ENCODE data around the gene LSR.
A peak's percentile ranks its signal among the peaks of the same experiment; 100 is the strongest.

LSR gene

DNA sequence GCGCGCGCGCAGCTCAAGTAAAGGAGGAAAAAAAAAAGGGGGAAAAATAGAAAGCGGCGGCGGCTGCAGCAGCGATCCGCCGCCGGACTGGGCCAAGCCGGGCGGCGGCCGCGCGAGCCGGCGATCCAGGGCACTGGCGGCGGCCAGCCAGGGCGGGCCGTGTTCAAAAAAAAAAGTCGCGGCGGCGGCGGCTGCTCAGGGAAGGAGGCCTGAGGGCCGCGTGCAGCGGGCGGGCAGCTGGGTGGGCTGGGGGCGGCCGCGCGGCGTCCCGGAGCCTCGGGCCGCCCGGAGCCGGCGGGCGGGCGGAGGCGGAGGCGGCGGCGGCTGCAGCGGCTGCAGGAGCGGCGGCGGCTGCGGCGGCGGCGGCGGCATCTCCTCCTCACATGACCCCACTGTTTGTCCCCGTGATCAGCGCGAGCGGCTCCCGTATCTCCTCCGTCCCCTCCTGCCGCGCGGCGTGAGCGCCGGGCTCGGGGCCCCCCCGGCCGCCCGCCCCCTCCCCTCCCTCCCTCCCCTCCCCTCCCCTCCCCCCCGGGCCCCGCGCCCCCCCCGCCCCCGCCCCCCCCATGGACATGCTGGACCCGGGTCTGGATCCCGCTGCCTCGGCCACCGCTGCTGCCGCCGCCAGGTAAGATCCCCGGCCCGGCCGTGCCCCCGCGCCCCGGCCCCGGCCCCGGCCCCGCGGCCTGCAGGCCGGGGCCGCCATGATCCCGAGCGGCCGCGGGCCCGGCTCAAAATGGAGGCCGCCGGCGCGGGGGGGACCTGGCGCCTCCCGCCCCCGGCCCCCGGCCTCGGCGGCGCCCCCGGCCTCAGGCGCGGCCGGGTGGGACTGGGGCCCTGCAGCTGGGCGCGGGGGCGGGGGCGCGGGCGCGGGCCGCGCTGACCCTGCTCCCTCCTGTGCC, 20.0 kb downstream of the LSR start, which contains the start of gene USF2:
USF2 (plus strand) TSS at position 427 of the 902 bp plus-strand sequence; CDS start at position 567, 140 bp downstream.
- POLR2A ChIA-PET = interaction anchor here (1.1 to 1.6 kb wide), 3 partner anchors 60 to 114 kb away, joined by 3 to 5 read pairs (median 4); partner anchors contain the start of genes CD22 and FFAR1
- no peaks in the 10 kb centered on the region for H3K9me3 ChIP-seq (ENCODE audit: control extremely low read depth in 1 of 5, control insufficient read depth in 4 of 5, insufficient read depth in 2 of 5, low read depth in 1 of 5, low read length in 4 of 5)
- H3K4me1 ChIP-seq (ENCODE audit: control extremely low read depth in 1 of 4, control insufficient read depth in 4 of 4, insufficient read depth in 4 of 4, low read length in 3 of 4) = peaks cover 16 to 74% (median 59%) of the 10 kb centered on the region in 4 experiments
- CTCF ChIA-PET = interaction anchor here (0.6 to 2.5 kb wide), 4 partner anchors 11 to 200 kb away, joined by 3 to 9 read pairs (median 3); no protein-coding TSS in a partner anchor
- peak; percentile 72 to 90 (median 84) for DNase-seq
- no peaks in the 10 kb centered on the region for H3K27me3 ChIP-seq (replicated peaks in 2 of 5; ENCODE audit: control insufficient read depth in 4 of 5, insufficient read depth in 5 of 5, low read length in 4 of 5)
- peaks cover 2 to 37% (median 20%) of the 10 kb centered on the region in 4 experiments for H3K36me3 ChIP-seq (ENCODE audit: control insufficient read depth in 4 of 4, insufficient read depth in 4 of 4, low read length in 3 of 4)
- peak within 1 kb of the TSS; percentile 70 to 90 for H3K27ac ChIP-seq (ENCODE audit: insufficient read depth in 1 of 2, low read depth in 1 of 2, low read length in 2 of 2, poor library complexity in 1 of 2, severe bottlenecking in 2 of 2)
- peak within 1 kb of the TSS; percentile 70 to 91 (median 85) for H3K4me3 ChIP-seq (ENCODE audit: control insufficient read depth in 1 of 7, extremely low read depth in 1 of 7, insufficient read depth in 4 of 7, low read depth in 2 of 7, low read length in 6 of 7)
- WGBS (ENCODE audit: insufficient coverage) = under 1% methylated on average over 64 of the region's 126 CpGs

DNA sequence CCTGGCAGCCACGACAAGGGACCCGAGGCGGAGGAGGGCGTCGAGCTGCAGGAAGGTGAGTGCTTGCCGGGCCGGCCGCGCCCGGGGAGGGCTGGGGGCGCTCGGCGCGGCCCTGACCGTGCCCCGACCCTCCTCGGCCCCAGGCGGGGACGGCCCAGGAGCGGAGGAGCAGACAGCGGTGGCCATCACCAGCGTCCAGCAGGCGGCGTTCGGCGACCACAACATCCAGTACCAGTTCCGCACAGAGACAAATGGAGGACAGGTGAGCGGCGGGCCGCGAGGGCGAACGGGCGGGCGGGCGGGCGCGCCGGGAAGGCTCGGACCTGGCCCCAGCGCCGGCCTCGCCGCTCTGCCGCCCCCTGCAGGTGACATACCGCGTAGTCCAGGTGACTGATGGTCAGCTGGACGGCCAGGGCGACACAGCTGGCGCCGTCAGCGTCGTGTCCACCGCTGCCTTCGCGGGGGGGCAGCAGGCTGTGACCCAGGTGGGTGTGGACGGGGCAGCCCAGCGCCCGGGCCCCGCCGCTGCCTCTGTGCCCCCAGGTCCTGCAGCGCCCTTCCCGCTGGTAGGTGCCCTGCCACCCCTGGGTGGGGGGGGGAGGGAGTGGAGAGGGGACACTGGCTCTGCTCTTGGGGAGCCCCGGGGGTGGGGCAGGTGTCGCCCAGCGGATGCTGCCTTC, 20.8 kb downstream of the LSR start:
- WGBS (ENCODE audit: insufficient coverage) = under 1% methylated on average over 19 of the region's 66 CpGs
- H3K9me3 ChIP-seq (ENCODE audit: control extremely low read depth in 1 of 5, control insufficient read depth in 4 of 5, insufficient read depth in 2 of 5, low read depth in 1 of 5, low read length in 4 of 5) = no peaks in the 10 kb centered on the region
- H3K4me1 ChIP-seq (ENCODE audit: control extremely low read depth in 1 of 4, control insufficient read depth in 4 of 4, insufficient read depth in 4 of 4, low read length in 3 of 4) = peaks cover 10 to 68% (median 55%) of the 10 kb centered on the region in 4 experiments
- no peaks in the 10 kb centered on the region for H3K27me3 ChIP-seq (replicated peaks in 2 of 5; ENCODE audit: control insufficient read depth in 4 of 5, insufficient read depth in 5 of 5, low read length in 4 of 5)
- H3K36me3 ChIP-seq (ENCODE audit: control insufficient read depth in 4 of 4, insufficient read depth in 4 of 4, low read length in 3 of 4) = peaks cover 7 to 45% (median 28%) of the 10 kb centered on the region in 4 experiments
- peak overlapping the region; percentile 33 to 49 for H3K27ac ChIP-seq (ENCODE audit: insufficient read depth in 1 of 2, low read depth in 1 of 2, low read length in 2 of 2, poor library complexity in 1 of 2, severe bottlenecking in 2 of 2)
- POLR2A ChIA-PET = interaction anchor here (1.1 to 1.6 kb wide), 3 partner anchors 59 to 114 kb away, joined by 3 to 5 read pairs (median 4); partner anchors contain the start of genes CD22 and FFAR1
- DNase-seq = peak; percentile 83 to 90 (median 87)
- CTCF ChIA-PET = interaction anchor here (0.7 to 2.5 kb wide), 5 partner anchors 11 to 197 kb away, joined by 3 to 9 read pairs (median 3); partner anchors contain the start of gene CD22
- peak overlapping the region; percentile 56 to 88 (median 74) for H3K4me3 ChIP-seq (ENCODE audit: control insufficient read depth in 1 of 7, extremely low read depth in 1 of 7, insufficient read depth in 4 of 7, low read depth in 2 of 7, low read length in 6 of 7)

DNA sequence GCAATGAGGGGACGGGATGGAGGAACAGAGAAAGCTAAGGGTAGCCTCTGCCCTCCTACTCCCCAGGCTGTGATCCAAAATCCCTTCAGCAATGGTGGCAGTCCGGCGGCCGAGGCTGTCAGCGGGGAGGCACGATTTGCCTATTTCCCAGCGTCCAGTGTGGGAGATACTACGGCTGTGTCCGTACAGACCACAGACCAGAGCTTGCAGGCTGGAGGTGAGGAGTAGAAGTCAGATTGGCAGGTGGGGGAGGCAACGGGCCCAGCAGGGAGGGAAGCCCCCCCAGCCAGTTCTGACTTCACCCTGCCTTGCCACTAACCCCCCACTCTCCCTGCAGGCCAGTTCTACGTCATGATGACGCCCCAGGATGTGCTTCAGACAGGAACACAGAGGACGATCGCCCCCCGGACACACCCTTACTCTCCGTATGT, 21.6 kb downstream of the LSR start:
- Histone ChIP-seq H3K9me3 (ENCODE audit: control extremely low read depth in 1 of 5, control insufficient read depth in 4 of 5, insufficient read depth in 2 of 5, low read depth in 1 of 5, low read length in 4 of 5) (no peaks in the 10 kb centered on the region), H3K4me1 (ENCODE audit: control extremely low read depth in 1 of 4, control insufficient read depth in 4 of 4, insufficient read depth in 4 of 4, low read length in 3 of 4) (peaks cover 2 to 60% (median 48%) of the 10 kb centered on the region in 4 experiments), H3K36me3 (ENCODE audit: control insufficient read depth in 4 of 4, insufficient read depth in 4 of 4, low read length in 3 of 4) (peaks cover 7 to 52% (median 31%) of the 10 kb centered on the region in 4 experiments), H3K27ac (ENCODE audit: insufficient read depth in 1 of 2, low read depth in 1 of 2, low read length in 2 of 2, poor library complexity in 1 of 2, severe bottlenecking in 2 of 2) (no peak overlapping the region), H3K4me3 (ENCODE audit: control insufficient read depth in 1 of 7, extremely low read depth in 1 of 7, insufficient read depth in 4 of 7, low read depth in 2 of 7, low read length in 6 of 7) (peak overlapping the region in 3 of 7 experiments; percentile 6 to 88 (median 80)), H3K27me3 (replicated peaks in 2 of 5; ENCODE audit: control insufficient read depth in 4 of 5, insufficient read depth in 5 of 5, low read length in 4 of 5) (no peaks in the 10 kb centered on the region)
- ChIA-PET POLR2A (no interaction called here), CTCF (interaction anchor here (0.7 to 2.5 kb wide), 8 partner anchors 10 to 197 kb away, joined by 3 to 9 read pairs (median 3); partner anchors contain the start of genes CD22 and FFAR3)
- WGBS (ENCODE audit: insufficient coverage) = 96% methylated on average over 13 of the region's 16 CpGs
- no peak for DNase-seq

DNA sequence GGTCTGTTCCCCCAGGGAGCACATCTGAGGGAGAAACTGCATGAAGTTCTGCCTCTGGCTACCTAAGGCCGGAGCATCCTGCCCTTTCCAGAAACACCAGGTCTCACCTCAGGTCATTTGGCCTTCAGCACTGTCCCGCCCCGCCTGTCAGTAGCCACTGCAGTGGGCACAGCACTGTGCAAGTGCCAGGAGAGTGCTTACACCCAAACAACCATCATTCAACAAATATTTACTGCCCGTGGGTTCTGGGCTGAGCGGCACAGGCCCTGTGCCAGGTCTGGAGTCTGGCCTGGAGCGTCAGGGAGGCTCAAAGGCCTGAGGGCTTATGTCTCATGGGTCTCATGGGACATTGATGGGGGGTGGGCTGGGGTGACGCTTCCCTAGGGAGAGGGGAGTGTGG, 22.7 kb downstream of the LSR start:
- Histone ChIP-seq H3K9me3 (ENCODE audit: control extremely low read depth in 1 of 5, control insufficient read depth in 4 of 5, insufficient read depth in 2 of 5, low read depth in 1 of 5, low read length in 4 of 5) (no peaks in the 10 kb centered on the region), H3K4me3 (ENCODE audit: control insufficient read depth in 1 of 7, extremely low read depth in 1 of 7, insufficient read depth in 4 of 7, low read depth in 2 of 7, low read length in 6 of 7) (peak overlapping the region in 1 of 7 experiments; percentile 1), H3K27ac (ENCODE audit: insufficient read depth in 1 of 2, low read depth in 1 of 2, low read length in 2 of 2, poor library complexity in 1 of 2, severe bottlenecking in 2 of 2) (no peak overlapping the region), H3K27me3 (replicated peaks in 2 of 5; ENCODE audit: control insufficient read depth in 4 of 5, insufficient read depth in 5 of 5, low read length in 4 of 5) (no peaks in the 10 kb centered on the region), H3K4me1 (ENCODE audit: control extremely low read depth in 1 of 4, control insufficient read depth in 4 of 4, insufficient read depth in 4 of 4, low read length in 3 of 4) (peaks cover 0 to 49% (median 39%) of the 10 kb centered on the region in 4 experiments), H3K36me3 (ENCODE audit: control insufficient read depth in 4 of 4, insufficient read depth in 4 of 4, low read length in 3 of 4) (peaks cover 11 to 58% (median 40%) of the 10 kb centered on the region in 4 experiments)
- no peak for DNase-seq
- 100% methylated on average over 2 of the region's 7 CpGs for WGBS (ENCODE audit: insufficient coverage)
- ChIA-PET CTCF (interaction anchor here (0.9 to 1.7 kb wide), 4 partner anchors 18 to 75 kb away, joined by 3 to 5 read pairs (median 4); partner anchors contain the start of gene MAG), POLR2A (interaction anchor here (0.8 kb wide), 1 partner anchor 41 kb away, joined by 3 read pairs; no protein-coding TSS in a partner anchor)

DNA sequence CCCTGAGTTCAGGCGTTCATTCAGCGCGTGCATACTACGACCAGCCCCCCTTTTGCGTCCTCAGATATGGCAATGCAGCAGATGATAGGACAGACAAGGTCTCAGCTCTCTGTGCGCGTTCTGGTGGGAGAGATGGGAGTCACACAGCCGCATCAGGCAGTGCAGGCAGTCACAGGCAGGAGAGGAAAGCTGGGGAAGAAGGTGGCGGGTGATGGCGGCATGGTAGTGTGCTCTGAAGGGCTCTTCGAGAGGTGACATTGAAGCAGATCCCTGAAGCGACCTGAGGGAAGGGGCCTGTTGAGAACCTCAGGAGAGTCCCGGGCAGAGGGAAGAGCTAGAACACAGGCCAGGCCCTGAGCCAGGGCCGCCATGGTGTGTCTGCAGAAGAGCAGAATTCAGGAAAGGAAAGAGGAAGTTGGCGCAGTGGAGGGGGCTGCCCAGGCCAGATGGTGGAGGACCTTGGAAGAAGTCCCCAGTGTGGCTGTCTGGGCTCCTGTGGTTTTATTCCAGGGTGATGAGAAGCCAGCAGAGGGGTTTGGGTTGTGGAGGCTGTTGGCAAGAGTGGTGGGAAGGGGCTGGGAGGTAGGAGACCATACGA, 23.4 kb downstream of the LSR start:
- 50% methylated on average over 15 of the region's 16 CpGs for WGBS (ENCODE audit: insufficient coverage)
- Histone ChIP-seq H3K27ac (ENCODE audit: insufficient read depth in 1 of 2, low read depth in 1 of 2, low read length in 2 of 2, poor library complexity in 1 of 2, severe bottlenecking in 2 of 2) (no peak overlapping the region), H3K4me3 (ENCODE audit: control insufficient read depth in 1 of 7, extremely low read depth in 1 of 7, insufficient read depth in 4 of 7, low read depth in 2 of 7, low read length in 6 of 7) (peak overlapping the region in 2 of 7 experiments; percentile 3 to 10), H3K27me3 (replicated peaks in 2 of 5; ENCODE audit: control insufficient read depth in 4 of 5, insufficient read depth in 5 of 5, low read length in 4 of 5) (no peaks in the 10 kb centered on the region), H3K36me3 (ENCODE audit: control insufficient read depth in 4 of 4, insufficient read depth in 4 of 4, low read length in 3 of 4) (peaks cover 11 to 63% (median 46%) of the 10 kb centered on the region in 4 experiments), H3K9me3 (ENCODE audit: control extremely low read depth in 1 of 5, control insufficient read depth in 4 of 5, insufficient read depth in 2 of 5, low read depth in 1 of 5, low read length in 4 of 5) (no peaks in the 10 kb centered on the region), H3K4me1 (ENCODE audit: control extremely low read depth in 1 of 4, control insufficient read depth in 4 of 4, insufficient read depth in 4 of 4, low read length in 3 of 4) (peaks cover 0 to 42% (median 32%) of the 10 kb centered on the region in 4 experiments)
- POLR2A ChIA-PET = interaction anchor here (0.8 to 1.3 kb wide), 2 partner anchors 9 to 40 kb away, joined by 3 to 6 read pairs; no protein-coding TSS in a partner anchor
- peak; percentile 59 to 87 (median 86) for DNase-seq
- CTCF ChIA-PET = interaction anchor here (0.9 to 3.5 kb wide), 4 partner anchors 17 to 33 kb away, joined by 3 to 14 read pairs (median 4); partner anchors contain the start of gene MAG
